Neural cell (in vitro differentiated cells): ENCODE results near the gene HMCN2. TPM values are rescaled to one million over a fixed set of nuclear protein-coding genes. Genes with fewer than 3 reads are reported as not detected.

ENCODE experiments used
- H2AFZ ChIP-seq: fragments of 200-600, 300-800 bp; sonication (generic), shearing (Covaris generic); 2 replicates; pipeline ENCODE4 v1.6.0; 2014; ENCODE audit warnings: low read depth, mild to moderate bottlenecking, antibody characterized with exemption, low read length, moderate library complexity
- H3F3A ChIP-seq: fragments of 200-600 bp; shearing (Covaris generic); 2 replicates; pipeline ENCODE4 v1.6.1; 2016; ENCODE audit warnings: mild to moderate bottlenecking, moderate library complexity, mixed read lengths, antibody characterized with exemption, low read length; ENCODE audit not compliant: insufficient read depth, poor library complexity, severe bottlenecking
- H3K27ac ChIP-seq: fragments of 200-600, 300-800 bp; sonication (generic), shearing (Covaris generic); 2 replicates; pipeline ENCODE4 v1.5.1; 2014; ENCODE audit warnings: mild to moderate bottlenecking, low read length, moderate library complexity
- H3K27me3 ChIP-seq: fragments of 300-800, 200-600 bp; sonication (generic), shearing (Covaris generic); 2 replicates; pipeline ENCODE4 v1.6.0; 2014; ENCODE audit warnings: mild to moderate bottlenecking, low read depth, low read length, moderate library complexity; ENCODE audit not compliant: insufficient read depth
- H3K36me3 ChIP-seq: fragments of 300-800, 200-600 bp; sonication (generic), shearing (Covaris generic); 2 replicates; pipeline ENCODE4 v1.5.1; 2014; ENCODE audit warnings: mild to moderate bottlenecking, antibody characterized with exemption, low read length, moderate library complexity; ENCODE audit not compliant: insufficient read depth
- H3K4me2 ChIP-seq: fragments of 300-800, 200-600 bp; sonication (generic), shearing (Covaris generic); 2 replicates; pipeline ENCODE4 v1.6.0; 2014; ENCODE audit warnings: mild to moderate bottlenecking, low read length
- H3K4me3 ChIP-seq: fragments of 300-800, 200-600 bp; sonication (generic), shearing (Covaris generic); 2 replicates; pipeline ENCODE4 v1.5.1; 2014; ENCODE audit warnings: mild to moderate bottlenecking, low read length, moderate library complexity
- H3K79me2 ChIP-seq: fragments of 200-600 bp; shearing (Covaris generic); replicated peaks from 2 replicates; pipeline ENCODE4 v1.6.0; 2014; ENCODE audit warnings: mild to moderate bottlenecking, low read length, moderate library complexity; ENCODE audit not compliant: insufficient read depth
- H3K9ac ChIP-seq: fragments of 300-800, 200-600 bp; sonication (generic), shearing (Covaris generic); 2 replicates; pipeline ENCODE4 v1.6.1; 2016; ENCODE audit warnings: mild to moderate bottlenecking, low read length, mixed read lengths
- H3K9me2 ChIP-seq: fragments of 200-600 bp; shearing (Covaris generic); 2 replicates; pipeline ENCODE4 v1.6.1; 2016; ENCODE audit warnings: mild to moderate bottlenecking, low read length, mixed read lengths; ENCODE audit not compliant: insufficient read depth
- H3K9me3 ChIP-seq: fragments of 200-600, 300-800 bp; sonication (generic), shearing (Covaris generic); 2 replicates; pipeline ENCODE4 v1.6.1; 2016; ENCODE audit warnings: mild to moderate bottlenecking, mixed run types, low read length, moderate library complexity, mixed read lengths
- H4K20me1 ChIP-seq: fragments of 200-600 bp; shearing (Covaris generic); 2 replicates; pipeline ENCODE4 v1.6.1; 2016; ENCODE audit warnings: mild to moderate bottlenecking, mixed run types; ENCODE audit not compliant: insufficient read depth
- CTCF ChIP-seq: fragments of 450-650 bp; IDR thresholded peaks from 2 replicates; pipeline ENCODE4 v1.5.1; 2014; ENCODE audit warnings: antibody characterized with exemption, mild to moderate bottlenecking, moderate library complexity; ENCODE audit not compliant: poor library complexity, severe bottlenecking
- EP300 ChIP-seq: fragments of 450-650 bp; conservative IDR thresholded peaks from 2 replicates; pipeline ENCODE4 v1.6.1; 2014; ENCODE audit warnings: antibody characterized with exemption, mild to moderate bottlenecking, moderate library complexity; ENCODE audit not compliant: poor library complexity, severe bottlenecking
- EZH2 ChIP-seq: fragments of 200-600, 300-800 bp; shearing (Covaris generic), sonication (generic); IDR thresholded peaks from 2 replicates; pipeline ENCODE4 v1.6.1; 2014; ENCODE audit warnings: antibody characterized with exemption, low read length, borderline replicate concordance, mild to moderate bottlenecking; ENCODE audit not compliant: insufficient read depth, poor library complexity, severe bottlenecking
- MXI1 ChIP-seq: fragments of 450-650 bp; conservative IDR thresholded peaks from 2 replicates; pipeline ENCODE4 v1.6.1; 2014; ENCODE audit warnings: antibody characterized with exemption, mild to moderate bottlenecking; ENCODE audit not compliant: poor library complexity, severe bottlenecking
- POLR2AphosphoS5 ChIP-seq: IDR thresholded peaks from 2 replicates; pipeline ENCODE4 v1.6.1; 2012
- RAD21 ChIP-seq: fragments of 450-650 bp; conservative IDR thresholded peaks from 2 replicates; pipeline ENCODE4 v1.6.1; 2014; ENCODE audit warnings: antibody characterized with exemption, mild to moderate bottlenecking, moderate library complexity
- REST ChIP-seq: IDR thresholded peaks from 2 replicates; pipeline ENCODE4 v1.6.1; 2012; ENCODE audit warnings: borderline replicate concordance
- SMC3 ChIP-seq: fragments of 450-650 bp; conservative IDR thresholded peaks from 2 replicates; pipeline ENCODE4 v1.6.1; 2014; ENCODE audit warnings: antibody characterized with exemption, mild to moderate bottlenecking, moderate library complexity; ENCODE audit not compliant: poor library complexity
- TAF1 ChIP-seq: IDR thresholded peaks from 2 replicates; pipeline ENCODE4 v1.6.1; 2012; ENCODE audit warnings: low read depth
- polyA plus RNA-seq: library from polyadenylated mRNA; depleted of rRNA; stranded (reverse); fragments of >200 nt; gene quantifications from 2 replicates; pipeline ENCODE4 v1.2.3, GENCODE V29; 2014

Gene HMCN2
- polyA plus RNA-seq, 1 donor from 2014 or later, result 1.7 TPM

GRCh38 chr9:130310456-130310855 is 44.9 kb downstream of the HMCN2 start:
- no peak overlapping the region for H3K4me2 ChIP-seq
- H3K9me3 ChIP-seq, result no peaks in the 10 kb centered on the region
- TF ChIP-seq REST, result no peak
- TF ChIP-seq RAD21, result no peak
- TF ChIP-seq POLR2AphosphoS5, result no peak
- TF ChIP-seq MXI1, result no peak
- TF ChIP-seq TAF1, result no peak
- TF ChIP-seq EZH2, result no peak
- TF ChIP-seq SMC3, result no peak
- no peak for TF ChIP-seq CTCF
- no peak for TF ChIP-seq EP300
- no peak overlapping the region for H3K27ac ChIP-seq
- H3K36me3 ChIP-seq, result no peaks in the 10 kb centered on the region
- H2AFZ ChIP-seq, result no peak overlapping the region
- H3K27me3 ChIP-seq, result no peaks in the 10 kb centered on the region
- no peaks in the 10 kb centered on the region for H3K79me2 ChIP-seq
- no peaks in the 10 kb centered on the region for H3K9me2 ChIP-seq
- no peak overlapping the region for H3K4me3 ChIP-seq
- H3F3A ChIP-seq, result no peaks in the 10 kb centered on the region
- H4K20me1 ChIP-seq, result no peaks in the 10 kb centered on the region
- no peak overlapping the region for H3K9ac ChIP-seq

GRCh38 chr9:130311003-130311402 is 45.4 kb downstream of the HMCN2 start:
- H3K79me2 ChIP-seq, result no peaks in the 10 kb centered on the region
- H3K9me3 ChIP-seq, result no peaks in the 10 kb centered on the region
- no peak for TF ChIP-seq POLR2AphosphoS5
- no peak for TF ChIP-seq CTCF
- TF ChIP-seq EZH2, result no peak
- no peak for TF ChIP-seq TAF1
- TF ChIP-seq SMC3, result no peak
- TF ChIP-seq MXI1, result no peak
- TF ChIP-seq REST, result no peak
- TF ChIP-seq EP300, result no peak
- no peak for TF ChIP-seq RAD21
- H3F3A ChIP-seq, result no peaks in the 10 kb centered on the region
- H3K27ac ChIP-seq, result no peak overlapping the region
- no peaks in the 10 kb centered on the region for H3K9me2 ChIP-seq
- no peaks in the 10 kb centered on the region for H3K36me3 ChIP-seq
- no peak overlapping the region for H3K4me3 ChIP-seq
- H3K27me3 ChIP-seq, result no peaks in the 10 kb centered on the region
- no peaks in the 10 kb centered on the region for H4K20me1 ChIP-seq
- no peak overlapping the region for H2AFZ ChIP-seq
- H3K9ac ChIP-seq, result no peak overlapping the region
- no peak overlapping the region for H3K4me2 ChIP-seq
